Measurements from ENCODE around the gene STN1.

STN1 gene, protein sequence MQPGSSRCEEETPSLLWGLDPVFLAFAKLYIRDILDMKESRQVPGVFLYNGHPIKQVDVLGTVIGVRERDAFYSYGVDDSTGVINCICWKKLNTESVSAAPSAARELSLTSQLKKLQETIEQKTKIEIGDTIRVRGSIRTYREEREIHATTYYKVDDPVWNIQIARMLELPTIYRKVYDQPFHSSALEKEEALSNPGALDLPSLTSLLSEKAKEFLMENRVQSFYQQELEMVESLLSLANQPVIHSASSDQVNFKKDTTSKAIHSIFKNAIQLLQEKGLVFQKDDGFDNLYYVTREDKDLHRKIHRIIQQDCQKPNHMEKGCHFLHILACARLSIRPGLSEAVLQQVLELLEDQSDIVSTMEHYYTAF

DNA sequence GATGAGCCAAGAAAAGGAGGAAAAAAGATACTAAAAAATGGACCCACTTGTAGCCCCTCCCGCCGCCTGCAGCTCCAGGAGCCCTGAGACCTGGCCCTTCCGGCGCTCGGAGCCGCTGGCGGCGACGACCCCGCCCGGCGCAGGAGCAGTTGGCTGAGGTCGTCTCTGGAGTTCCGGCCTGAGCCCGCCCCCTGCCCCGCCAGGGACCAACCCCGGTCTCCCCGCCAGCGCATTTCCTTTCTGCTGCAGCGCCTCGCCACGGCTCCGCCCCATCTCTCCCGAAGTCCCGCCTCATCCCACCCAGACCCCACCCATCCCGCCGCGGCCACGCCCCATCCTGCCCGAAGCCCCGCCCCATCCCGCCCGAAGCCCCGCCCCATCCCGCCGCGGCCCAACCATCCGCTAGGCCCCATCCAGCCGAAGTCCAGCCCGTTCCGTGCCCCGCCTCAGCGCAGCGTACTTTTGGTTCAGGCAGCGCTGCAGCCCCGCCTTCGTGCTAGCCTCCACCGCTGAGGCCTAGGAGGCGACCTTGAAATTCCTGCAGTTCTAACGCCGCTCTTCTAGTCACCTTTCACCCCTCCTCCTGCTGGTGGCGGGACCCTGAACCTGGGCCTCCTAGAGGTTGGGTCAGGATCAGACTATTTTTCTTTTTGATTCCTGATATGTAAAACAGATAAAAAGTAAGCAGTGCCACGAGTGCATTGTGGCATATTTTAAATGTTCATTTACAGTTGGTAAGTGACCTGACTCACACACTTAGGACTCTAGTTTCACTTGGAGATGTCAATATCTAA is at the start of gene STN1:
Gene STN1, minus strand, starts transcription at position 132 of the 794 bp plus-strand sequence. CDS start 590 bp downstream, outside the sequence.
- DNase-seq, result peak; percentile 99

- DNase-seq, result peak; percentile 33
These were observed 49.6 kb upstream of the STN1 start for GRCh38 chr10:103967448-103968071.

DNA sequence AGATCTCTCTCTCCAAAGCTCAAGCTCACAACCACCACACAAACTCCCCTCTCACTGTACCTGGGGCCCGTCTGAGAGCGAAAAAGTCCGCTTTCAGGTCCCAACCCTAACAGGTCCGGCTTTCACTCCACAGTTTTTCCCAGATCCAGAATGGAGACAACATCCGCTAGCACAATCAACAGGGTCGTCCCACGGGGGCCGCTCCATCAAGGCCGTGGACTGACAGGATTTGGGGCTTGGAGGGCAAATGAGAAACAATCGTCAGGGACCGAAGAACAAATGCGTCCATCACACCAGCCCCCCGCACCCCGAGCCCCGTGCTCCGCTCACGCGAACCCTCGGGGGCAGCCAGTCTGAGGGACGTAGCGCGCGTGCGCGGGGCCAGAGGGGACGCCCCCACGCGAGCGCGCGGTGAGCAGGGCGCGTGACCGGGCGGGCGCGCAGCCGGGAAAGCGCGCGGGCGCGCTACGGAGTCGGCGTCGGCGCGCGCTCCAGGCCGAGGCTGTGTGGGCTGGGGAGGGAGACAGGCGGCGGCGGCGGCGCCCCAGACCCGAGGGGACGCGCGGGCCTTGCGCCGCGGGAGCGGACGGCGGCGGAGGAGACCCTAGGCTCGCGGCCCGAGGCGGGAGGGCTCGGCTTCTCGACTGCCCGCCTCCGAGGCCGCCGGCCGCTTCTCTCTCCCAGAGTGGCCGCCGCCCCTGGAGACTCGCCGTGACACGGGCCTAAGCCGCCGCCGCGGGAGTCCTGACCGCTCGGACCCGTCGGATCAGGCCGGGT is 48.9 kb upstream of the STN1 start, which contains the start of gene SLK:
Gene SLK, plus strand, starts transcription at position 470 of the 777 bp plus-strand sequence. CDS start 606 bp downstream, outside the sequence.
- peak; percentile 88 for DNase-seq

- DNase-seq, result no peak
These were observed 42.1 kb upstream of the STN1 start for GRCh38 chr10:103960103-103960502.

DNA sequence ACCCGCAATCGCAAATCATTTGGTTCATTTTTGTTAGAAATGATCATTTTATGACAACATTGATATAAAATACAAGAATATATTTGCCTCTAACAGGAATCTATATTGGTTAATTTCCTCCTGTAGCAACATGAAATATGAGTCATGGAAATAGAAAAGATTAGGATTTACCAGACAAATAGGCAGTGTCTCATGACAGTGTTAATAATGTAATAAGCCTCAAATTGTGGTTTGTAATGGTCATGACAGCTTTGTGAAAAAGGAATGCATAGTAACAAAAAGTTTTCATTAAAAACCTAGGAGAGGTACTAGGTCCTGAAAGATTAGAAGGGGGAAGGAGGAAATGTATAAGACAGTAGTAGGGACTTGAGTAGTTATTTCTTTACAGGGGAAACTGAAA is 41.0 kb upstream of the STN1 start:
- no peak for DNase-seq

DNA sequence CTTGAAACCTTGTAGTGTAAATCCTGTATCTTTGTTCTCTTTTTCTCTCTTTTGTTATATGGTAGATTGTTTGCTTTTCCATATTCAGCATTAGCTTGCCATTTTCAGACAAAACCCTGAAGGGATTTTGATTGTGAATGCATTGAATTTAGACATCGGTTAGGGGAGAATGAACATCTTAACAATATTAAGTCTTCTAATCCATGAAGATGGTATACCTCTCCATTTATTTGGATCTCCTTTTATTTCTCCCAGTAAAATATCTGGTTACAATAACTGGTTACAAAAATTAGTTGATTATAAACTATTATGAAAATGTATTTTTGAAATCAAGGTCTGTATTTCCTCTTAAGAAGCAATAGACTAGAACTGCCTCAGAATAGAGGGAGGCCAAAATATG is 36.6 kb upstream of the STN1 start:
- DNase-seq, result no peak

GRCh38 chr10:103951942-103952341 is 34.0 kb upstream of the STN1 start:
- DNase-seq, result no peak

- no peak for DNase-seq
These were observed 33.2 kb upstream of the STN1 start for GRCh38 chr10:103951183-103951582.

DNA sequence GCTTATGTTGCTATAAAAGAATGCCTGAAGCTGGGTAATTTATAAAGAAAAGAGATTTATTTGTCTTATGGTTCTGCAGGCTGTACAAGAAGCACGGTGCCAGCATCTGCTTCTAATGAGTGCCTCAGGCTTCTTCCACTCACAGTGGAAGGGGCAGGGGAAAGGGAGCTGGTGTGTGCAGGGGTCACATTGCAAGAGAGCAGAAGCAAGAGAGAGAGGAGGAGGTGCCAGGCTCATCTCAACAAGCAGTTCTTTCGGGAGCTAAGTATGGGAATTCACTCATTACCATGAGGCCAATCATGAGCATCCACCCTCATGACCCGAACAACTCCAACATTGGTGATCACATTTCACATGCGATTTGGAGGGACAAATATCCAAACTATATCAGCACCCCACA is 31.7 kb upstream of the STN1 start:
- DNase-seq, result no peak

- no peak for DNase-seq
These were observed 30.0 kb upstream of the STN1 start for GRCh38 chr10:103947799-103948516.

DNA sequence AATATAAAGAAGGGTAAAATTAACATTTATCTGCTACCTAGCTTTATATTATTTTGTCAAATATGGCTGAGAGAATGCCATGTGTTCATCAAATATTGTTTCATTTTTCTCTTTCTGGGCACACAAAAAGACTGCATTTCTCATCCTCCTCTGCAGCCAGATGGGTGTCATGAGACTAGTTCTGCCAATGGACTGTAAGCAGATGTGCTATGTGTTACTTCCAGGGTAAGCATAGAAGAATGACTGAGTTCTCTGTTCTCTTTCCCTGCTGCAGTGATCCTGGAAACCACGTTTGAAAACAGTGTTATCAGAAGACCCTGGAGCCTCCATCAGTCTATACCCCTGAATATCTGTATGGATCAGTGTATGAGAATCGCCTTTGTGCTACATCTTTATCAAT is 24.9 kb upstream of the STN1 start:
- no peak for DNase-seq

DNA sequence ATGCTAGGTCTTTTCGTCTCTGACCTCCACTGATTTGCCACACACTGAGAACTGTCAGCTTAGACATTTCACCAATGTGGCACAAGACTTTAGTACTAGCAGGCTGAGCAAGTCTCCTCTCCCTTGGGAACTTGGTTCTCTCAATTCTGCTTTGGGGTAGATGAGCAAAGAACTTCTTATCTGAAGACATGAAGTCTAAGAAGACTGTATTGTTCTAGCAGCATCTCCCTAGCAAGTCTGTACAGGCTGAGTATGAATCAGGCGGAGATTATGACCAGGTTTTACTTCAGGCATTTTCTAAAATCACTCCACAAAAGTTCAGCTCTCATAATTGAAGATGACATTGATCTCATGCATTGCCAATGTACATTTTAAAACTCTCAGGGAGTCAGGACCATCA is 23.8 kb upstream of the STN1 start:
- no peak for DNase-seq

DNA sequence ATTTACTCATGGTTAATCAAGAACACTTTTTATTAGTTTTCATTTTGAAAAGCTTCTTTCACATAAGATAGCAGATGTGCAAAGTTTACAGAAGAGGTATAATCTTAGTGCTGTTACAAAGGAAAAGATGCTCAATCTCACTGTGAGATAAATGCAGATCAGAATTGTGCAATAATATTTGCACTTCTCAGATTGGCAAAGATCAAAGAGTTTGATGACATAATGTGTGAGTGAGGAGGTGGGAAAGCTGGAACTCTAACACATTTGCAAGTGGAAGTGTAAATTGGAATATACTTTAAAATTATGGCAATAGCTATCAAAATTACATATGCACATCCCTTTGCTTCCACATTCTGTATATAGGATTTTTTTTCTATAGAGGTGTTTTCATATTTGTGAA is 21.5 kb upstream of the STN1 start:
- DNase-seq, result no peak

DNA sequence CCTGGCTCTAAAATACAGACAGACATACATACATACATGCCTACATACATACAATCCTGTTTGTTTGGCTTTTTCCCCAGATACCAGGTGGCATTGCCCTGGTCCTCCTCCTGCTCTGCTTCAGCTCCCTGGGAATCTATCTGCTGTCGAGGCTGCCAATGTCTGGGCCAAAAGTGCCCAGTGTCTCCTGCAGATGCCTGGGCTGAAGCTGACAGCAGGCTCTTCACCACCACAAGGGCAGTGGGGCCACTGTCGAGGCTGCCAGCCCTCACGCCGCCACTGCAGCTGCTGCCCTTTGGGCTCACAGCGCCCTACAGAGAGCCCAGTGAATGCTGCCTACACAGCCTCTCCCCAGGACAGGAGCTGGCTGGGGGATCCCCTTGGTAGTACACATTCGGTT is 18.0 kb upstream of the STN1 start:
- no peak for DNase-seq

GRCh38 chr10:103934308-103934707 is 16.3 kb upstream of the STN1 start:
- no peak for DNase-seq

DNA sequence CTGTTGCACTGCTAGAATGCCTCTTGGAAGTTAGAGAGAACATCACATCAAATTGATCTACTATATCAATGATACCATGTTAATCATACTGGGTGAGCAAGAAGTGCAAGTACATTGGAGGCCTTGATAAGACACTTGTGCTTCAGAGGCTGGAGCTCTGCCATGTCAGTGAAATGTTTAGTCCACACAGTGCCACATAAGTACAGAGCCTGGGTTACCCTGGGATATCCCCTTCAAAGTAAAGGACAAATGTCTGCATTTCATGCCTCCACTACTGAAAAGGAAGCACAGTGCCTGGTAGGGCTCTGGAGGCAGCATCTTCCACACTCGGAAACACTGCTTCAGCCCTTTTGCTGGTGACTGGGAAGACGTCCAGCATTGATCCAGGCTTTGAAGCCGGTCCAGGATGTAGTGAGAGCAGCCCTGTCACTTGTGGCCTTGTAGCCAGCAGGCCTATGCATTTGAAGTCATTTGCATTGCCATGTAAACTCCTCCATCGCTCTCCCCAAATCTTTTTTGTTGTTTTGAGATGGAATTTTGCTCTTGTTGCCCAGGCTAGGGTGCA is 15.7 kb upstream of the STN1 start:
- DNase-seq, result no peak

- no peak for DNase-seq
These were observed 15.0 kb upstream of the STN1 start for GRCh38 chr10:103932971-103933370.

DNA sequence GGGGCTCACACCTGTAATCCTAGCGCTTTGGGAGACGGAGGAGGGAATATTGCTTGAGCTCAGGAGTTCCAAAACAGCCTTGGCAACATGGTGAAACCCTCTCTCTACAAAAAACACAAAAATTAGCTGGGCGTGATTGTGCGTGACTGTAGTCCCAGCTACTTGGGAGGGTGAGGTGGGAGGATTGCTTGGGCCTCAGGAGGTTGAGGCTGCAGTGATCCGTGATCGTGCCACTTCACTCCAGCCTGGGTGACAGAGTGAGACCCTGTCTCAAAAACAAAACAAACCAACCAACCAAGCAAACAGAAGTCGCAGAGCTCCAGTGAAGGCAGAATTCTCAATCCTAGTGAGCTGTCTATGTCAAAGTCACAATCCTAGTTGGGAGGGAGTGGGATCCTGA is 14.3 kb upstream of the STN1 start:
- DNase-seq, result no peak

DNA sequence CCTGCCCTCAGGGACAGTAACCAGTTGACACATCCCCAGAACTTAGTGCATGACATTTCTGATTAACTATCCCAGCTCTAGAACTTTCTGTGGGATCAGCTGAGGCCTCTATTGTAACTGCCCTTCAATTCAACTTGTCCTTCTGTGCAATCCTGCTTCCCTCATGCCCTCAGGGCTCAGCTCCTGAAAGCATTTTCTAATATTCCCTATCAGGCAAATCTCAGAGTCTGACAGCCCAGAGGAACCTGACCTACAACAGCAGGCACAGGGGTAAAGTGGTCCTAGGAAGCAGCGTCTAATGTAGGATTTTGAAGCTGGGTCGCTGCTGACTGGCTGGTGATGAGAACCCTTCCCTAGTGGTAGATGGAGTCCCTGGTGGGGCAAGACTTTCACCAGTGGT is 13.6 kb upstream of the STN1 start:
- no peak for DNase-seq

- DNase-seq, result no peak
These were observed 12.9 kb upstream of the STN1 start for GRCh38 chr10:103930881-103931280.

DNA sequence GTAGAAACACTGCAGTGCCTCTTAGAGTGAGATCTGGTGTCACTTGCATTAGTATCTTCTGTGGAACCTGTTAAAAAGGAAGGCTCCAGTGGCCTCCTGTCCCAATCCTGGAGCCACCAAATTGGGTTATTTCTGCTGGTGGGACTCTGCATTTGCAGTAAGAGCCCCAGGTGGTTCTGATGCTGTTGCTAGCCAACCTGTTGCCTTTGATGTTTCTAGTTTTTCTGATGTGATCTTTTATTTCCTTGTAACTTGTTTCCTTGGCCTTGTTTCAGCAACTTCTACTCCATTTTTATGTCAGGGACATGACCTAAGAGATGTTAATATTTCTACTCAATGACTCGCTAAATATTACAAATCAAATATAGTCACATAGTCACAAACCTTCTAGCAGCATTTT is 12.5 kb upstream of the STN1 start:
- DNase-seq, result no peak

GRCh38 chr10:103929381-103929921 is 11.5 kb upstream of the STN1 start:
- DNase-seq, result no peak
